KOPT-K1 (cell line): ENCODE data around the gene ASPG.

Experiments
- H3K27ac ChIP-seq: fragments of 200-600 bp; sonication (generic); 2 replicates; pipeline ENCODE4 v1.5.1; 2016; ENCODE audit warnings: antibody characterized with exemption, mild to moderate bottlenecking, low read depth, low read length; ENCODE audit not compliant: poor library complexity, severe bottlenecking
- H3K36me3 ChIP-seq: fragments of 200-600 bp; sonication (generic); 2 replicates; pipeline ENCODE4 v1.5.1; 2017; ENCODE audit warnings: antibody characterized with exemption, mild to moderate bottlenecking, low read length, moderate library complexity; ENCODE audit not compliant: insufficient read depth
- H3K9me3 ChIP-seq: fragments of 200-600 bp; sonication (generic); 2 replicates; pipeline ENCODE4 v1.5.1; 2017; ENCODE audit warnings: antibody characterized with exemption, low read length, mild to moderate bottlenecking; ENCODE audit not compliant: insufficient read depth, poor library complexity, severe bottlenecking

ASPG gene

DNA sequence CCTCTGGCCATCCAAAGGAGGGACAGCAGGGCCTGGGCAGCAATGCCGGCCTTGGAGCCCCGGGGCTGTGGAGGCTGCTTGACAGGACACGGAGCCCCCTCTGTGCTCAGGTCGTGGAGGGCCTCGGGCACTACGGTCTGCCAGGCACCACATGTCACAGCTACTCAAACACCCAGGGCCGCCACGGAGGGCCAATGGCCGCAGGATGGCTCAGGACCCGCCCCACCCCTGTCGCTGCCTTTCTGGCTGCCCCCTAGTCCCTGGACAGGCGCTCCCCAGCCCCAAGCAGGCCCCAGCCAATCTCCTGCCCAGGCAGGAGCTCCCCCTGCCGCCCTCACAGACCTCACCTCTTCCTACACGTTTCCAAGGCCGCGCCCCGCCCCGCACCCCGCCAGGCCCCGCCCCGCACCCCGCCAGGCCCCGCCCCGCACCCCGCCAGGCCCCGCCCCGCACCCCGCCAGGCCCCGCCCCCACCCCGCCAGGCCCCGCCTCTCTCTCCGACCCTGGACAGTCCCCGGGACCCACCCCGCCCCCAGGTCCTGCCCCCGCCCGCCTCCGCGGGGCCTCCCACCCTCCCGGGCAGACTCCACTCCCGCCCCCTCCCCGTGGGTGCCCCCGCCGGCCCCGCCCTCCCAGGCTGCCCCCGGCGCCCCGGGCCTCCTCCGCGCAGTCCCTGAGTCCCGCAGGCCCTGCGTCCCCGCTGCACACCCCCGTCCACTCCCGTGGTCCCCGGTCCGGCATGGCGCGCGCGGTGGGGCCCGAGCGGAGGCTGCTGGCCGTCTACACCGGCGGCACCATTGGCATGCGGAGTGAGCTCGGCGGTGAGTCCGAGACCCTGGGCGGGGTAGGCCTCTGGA lies at the start of gene ASPG:
Gene ASPG (plus strand): TSS at position 669 of the 857 bp plus-strand sequence. CDS start 71 bp downstream, at position 740.
- no peak within 1 kb of the TSS for H3K27ac ChIP-seq
- no peaks in the 10 kb centered on the region for H3K36me3 ChIP-seq
- no peaks in the 10 kb centered on the region for H3K9me3 ChIP-seq

DNA sequence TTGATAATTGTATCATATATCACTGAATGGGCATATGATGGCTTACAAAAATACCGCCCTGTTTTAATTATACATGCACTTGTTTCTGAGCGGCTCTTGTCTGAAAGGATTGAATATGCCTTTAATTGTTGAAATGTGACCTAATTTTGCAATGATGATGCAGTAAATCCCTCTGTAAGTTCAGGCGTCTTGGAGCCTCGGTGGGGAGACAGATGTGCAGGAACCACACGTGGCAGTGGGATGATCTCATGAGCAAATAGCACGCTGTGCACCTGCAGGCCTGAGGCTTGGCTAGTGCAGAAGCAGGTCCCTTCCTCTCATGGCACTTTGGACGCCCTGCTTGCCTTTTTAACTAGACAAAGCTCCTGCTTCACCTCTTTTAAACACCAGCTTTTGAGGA lies 49.3 kb upstream of the ASPG start:
- Histone ChIP-seq H3K36me3 (no peaks in the 10 kb centered on the region), H3K9me3 (no peaks in the 10 kb centered on the region), H3K27ac (no peak overlapping the region)

DNA sequence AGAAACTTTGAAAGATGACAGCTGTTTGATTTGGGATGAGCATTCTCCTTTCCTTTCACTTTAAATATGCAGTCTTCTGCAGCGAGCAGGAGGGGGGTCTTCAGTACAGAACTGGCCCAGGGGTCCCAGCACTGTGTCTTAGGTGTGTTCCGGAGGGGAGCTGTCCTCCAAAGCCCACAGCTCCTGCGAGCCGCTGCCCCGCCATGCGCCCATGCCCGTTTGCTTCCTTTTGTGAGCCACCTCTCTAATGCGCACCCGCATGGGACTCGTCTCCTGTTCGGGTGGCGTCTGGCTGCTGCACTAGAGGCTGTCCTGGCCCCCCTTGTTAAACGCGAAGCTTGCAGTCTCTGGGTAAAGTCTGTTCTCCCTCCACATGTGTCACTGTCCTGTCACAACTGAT lies 48.4 kb upstream of the ASPG start:
- Histone ChIP-seq H3K9me3 (no peaks in the 10 kb centered on the region), H3K36me3 (no peaks in the 10 kb centered on the region), H3K27ac (no peak overlapping the region)

DNA sequence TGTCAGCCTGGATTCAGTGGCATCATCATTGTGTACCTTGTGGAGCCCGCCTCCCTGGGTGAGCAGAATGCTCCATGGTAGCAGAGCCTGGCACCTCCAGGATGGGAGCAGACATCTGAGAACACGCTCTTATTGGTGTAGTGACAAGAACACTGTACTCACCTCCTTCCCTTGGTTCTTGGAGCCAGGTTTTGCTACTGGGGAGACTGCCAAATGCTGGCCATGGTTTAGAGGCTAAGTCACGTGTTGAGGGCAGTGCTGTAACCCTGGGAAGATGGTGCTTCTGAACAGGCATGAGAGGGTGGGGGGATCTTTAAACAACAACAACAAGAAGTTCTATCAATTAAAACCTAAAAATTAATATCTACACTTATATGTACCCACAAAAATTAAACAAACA lies 47.6 kb upstream of the ASPG start:
- Histone ChIP-seq H3K9me3 (no peaks in the 10 kb centered on the region), H3K27ac (no peak overlapping the region), H3K36me3 (no peaks in the 10 kb centered on the region)

DNA sequence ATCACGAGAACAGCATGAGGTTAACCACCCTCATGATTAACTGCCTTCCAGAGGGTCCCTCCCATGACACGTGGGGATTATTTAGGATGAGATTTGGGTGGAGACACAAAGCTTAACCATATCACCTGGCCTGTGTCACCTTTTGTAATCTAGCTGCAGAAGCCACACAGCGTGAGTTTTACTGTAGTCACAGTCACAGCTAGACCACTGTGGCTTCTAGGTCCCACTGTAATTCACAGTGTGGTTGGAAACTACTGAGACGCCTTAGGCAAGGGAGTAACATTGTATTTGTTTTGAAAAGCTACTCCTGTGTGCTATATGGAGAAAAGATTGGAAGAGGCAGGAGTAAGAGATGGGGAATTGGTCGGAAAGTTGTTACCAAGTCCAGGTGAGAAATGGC lies 46.3 kb upstream of the ASPG start:
- Histone ChIP-seq H3K9me3 (no peaks in the 10 kb centered on the region), H3K36me3 (no peaks in the 10 kb centered on the region), H3K27ac (no peak overlapping the region)

DNA sequence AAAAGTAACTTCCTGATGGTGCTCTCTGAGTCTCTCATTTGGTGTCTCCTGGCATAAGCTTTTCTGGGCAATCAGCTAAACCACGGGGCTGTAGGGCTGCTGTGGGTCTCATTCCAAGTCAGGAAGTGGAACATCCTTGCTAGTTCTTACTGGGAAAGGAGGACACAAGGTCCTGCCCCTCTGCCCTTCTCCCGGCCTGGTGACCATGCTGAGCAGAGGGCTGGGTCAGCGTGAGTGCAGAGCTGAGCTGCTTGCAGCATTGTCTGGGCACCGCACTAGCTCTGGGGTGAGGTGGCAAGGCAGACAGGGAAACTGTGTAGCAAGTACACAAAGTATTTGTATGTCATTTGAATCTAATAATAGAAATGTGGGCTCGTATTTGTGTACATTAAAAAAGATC lies 45.0 kb upstream of the ASPG start:
- peak overlapping the region; percentile 47 for H3K27ac ChIP-seq
- no peaks in the 10 kb centered on the region for H3K9me3 ChIP-seq
- H3K36me3 ChIP-seq, result no peaks in the 10 kb centered on the region

DNA sequence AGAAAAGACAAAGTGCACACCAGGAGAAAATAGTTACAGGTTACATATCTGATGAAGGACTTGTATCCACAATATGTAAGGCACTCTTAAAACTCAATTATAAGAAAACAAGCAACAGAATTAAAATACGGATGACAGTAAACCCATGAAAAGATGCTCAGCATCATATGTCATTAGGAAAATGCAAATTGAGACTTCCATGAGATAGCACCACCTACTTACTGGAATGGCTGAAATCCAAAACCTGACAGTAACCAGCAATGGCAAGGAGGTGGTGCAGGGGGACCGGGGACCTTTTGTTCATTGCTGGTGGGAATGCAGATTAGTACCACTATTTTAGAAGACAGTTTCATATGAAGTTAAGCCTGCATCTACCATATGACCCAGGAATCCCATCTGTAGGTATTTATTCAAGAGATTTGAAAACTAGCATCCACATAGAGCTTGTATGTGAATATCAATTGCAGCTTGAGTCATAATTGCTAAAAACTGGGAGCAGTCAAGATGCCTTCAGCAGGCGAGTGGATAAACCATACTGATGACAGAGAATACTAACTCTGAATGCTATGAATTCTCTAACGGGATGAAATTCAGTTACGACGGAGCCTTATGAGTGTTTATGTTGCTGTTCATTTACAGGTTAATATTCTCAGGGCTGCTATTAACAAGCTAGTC lies 43.9 kb upstream of the ASPG start:
- H3K27ac ChIP-seq, result no peak overlapping the region
- H3K9me3 ChIP-seq, result no peaks in the 10 kb centered on the region
- H3K36me3 ChIP-seq, result no peaks in the 10 kb centered on the region

DNA sequence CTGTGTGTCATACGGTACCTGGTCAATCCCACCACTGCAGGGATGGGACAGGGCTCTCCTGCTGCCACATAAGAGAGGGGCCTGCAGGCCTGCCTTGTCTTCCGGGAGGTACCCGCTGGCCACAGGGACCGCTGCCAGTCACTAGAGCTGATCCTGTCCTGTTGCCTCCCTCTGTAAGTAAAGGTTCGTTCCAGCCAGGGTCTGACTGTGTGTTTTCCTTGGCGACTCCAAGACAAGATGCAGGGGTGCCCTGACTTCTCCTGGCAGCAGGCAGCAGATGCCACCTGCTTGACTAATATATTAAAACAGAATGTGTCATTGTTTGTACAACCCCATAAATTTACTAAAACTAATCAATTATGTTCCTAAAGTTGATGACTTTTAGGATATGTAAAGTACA lies 41.5 kb upstream of the ASPG start:
- H3K9me3 ChIP-seq, result no peaks in the 10 kb centered on the region
- no peak overlapping the region for H3K27ac ChIP-seq
- H3K36me3 ChIP-seq, result no peaks in the 10 kb centered on the region

DNA sequence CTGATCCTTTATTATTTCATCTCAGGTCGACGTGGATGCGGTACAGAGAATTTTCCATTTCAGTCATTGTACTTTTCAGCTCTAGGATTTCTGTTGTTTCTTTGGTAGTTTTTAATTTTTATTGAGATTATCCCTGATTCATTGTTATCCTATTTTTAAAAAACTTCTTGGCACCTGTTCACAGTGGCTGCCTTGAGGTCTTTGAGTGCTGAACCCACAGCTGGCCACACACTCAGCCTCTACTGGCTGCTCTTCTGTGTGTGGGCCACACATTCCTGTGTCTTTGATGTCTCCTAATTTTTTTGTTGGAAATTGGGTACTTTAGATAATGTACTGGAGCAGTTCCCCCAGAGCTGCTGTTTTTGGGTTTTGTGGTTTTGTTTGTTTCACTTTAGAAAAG lies 37.7 kb upstream of the ASPG start:
- H3K36me3 ChIP-seq, result no peaks in the 10 kb centered on the region
- no peaks in the 10 kb centered on the region for H3K9me3 ChIP-seq
- no peak overlapping the region for H3K27ac ChIP-seq

DNA sequence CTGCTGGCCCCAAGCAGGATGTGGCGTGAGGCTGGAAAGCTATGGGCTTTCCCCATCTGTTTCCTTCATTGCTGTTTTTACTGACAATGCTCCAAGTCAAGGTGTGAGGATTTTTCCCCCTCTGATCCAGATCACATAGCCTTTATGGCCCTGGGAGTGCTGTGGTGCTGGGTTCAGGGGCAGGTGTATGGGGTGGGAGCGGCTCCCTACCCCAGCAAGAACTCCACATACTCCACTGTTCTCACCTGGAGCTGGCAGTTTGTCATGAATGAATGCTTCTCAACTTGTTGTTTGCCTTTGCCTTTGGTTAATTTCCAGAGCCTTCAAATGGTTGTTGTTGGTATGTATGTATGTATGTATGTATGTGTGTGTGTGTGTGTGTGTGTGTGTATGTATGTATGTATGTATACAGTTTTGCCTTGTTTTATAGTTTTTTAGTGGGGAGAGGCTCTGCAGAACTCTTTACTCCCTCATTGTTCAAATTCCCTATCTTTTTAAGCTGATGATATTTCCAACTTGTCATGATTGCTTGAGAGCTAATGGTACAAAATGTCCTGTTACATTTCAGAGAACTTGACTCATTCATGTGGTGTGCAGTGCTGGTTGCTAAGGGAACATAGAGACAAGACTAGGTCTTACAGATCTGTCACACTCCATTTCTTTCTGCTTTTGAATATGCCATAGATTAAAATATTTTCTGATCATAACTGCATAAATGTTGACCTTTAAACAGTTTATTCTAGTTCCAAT lies 36.6 kb upstream of the ASPG start:
- Histone ChIP-seq H3K36me3 (no peaks in the 10 kb centered on the region), H3K9me3 (no peaks in the 10 kb centered on the region), H3K27ac (no peak overlapping the region)

DNA sequence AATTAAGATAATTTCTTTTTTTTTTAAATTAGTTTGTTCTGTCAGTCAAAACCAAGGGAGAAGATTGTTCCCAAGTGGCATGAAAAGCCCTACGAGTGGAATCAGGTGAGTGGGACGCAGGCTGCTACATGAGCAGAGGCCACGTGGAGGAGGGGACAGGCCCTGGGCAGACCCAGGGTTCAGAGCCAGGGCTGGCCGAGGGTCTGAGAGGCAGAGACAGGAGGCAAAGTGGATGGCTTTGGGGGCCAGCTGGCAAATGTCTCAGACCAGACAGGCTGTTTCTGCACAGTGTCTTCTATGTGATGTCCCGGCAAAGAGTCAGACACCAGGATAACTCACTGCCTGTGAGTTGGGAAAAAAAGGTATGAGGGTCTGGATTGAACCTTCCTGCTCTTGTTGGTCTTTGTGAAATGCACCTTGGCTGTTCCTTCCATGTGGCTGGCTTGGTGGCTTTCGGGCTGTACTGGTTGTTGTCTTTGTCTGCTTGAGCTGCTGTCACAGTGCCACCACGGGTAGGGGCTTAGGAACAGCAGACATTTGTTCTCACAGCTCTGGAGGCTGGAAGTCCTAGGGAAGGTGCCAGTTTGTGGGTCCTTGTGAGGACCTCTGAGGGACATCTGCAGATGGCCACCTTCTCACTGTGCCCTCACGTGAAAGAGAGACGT lies 35.8 kb upstream of the ASPG start:
- Histone ChIP-seq H3K36me3 (no peaks in the 10 kb centered on the region), H3K9me3 (no peaks in the 10 kb centered on the region), H3K27ac (no peak overlapping the region)

DNA sequence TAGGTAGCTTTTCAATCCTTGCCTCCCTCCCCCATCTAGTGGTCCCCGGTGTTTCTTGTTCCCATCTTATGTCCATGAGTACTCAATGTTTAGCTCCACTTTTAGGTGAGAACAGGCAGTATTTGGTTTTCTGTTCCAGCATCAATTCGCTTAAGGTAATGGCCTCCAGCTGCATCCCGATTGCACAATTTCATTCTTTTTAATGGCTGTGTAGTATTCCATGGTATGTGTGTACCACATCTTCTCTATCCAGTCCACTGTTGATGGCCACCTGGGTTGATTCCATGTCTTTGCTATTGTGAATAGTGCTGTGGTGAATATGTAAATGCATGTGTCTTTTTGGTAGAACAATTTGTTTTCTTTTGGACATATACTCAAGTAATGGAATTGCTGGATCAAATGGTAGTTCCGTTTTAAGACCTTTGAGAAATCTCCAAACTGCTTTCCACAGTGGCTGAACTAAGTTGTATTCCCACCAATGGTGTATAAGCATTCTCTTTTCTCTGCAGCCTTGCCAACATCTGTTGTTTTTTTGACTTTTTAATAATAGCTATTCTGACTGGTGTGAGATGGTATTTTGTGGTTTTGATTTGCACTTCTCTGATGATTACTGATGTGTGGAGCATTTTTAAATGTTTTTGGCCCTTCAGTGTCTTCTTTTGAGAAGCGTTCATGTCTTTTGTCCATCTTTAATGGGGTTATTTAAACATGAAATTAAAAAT lies 34.2 kb upstream of the ASPG start:
- H3K9me3 ChIP-seq, result no peaks in the 10 kb centered on the region
- H3K27ac ChIP-seq, result no peak overlapping the region
- no peaks in the 10 kb centered on the region for H3K36me3 ChIP-seq

DNA sequence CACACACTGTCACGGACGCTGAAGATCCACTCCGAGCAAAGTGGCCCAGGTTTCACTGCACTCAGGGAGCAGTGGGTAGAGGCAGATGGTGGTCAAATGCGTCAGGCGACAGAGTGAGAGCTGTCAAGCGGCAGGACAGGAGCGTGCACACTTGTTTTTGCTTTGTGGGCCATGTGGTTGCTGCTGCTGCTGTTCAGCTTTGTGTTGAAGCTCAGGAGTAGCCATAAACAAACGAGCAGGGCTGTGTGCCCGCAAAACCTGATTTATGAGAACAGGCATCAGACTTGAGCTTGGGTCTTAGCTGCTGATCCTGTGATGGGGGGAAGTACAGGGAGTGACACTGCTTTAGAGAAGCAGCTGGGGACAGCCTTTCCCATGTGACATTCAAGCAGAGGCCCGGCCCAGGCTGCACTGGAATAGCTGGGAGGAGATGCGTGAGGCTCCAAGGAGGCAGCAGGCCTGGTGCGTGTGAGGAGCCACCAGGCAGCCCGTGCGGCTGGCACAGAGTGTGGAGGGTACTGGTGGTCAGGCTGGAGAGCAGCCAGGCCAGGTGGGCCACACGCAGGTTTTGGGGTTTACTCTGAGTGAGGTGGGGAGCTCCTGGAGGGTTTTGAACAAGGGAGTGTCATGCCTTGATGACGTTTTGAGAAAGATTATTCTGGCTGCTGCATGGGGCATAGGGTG lies 31.1 kb upstream of the ASPG start:
- no peaks in the 10 kb centered on the region for H3K36me3 ChIP-seq
- no peak overlapping the region for H3K27ac ChIP-seq
- H3K9me3 ChIP-seq, result no peaks in the 10 kb centered on the region

DNA sequence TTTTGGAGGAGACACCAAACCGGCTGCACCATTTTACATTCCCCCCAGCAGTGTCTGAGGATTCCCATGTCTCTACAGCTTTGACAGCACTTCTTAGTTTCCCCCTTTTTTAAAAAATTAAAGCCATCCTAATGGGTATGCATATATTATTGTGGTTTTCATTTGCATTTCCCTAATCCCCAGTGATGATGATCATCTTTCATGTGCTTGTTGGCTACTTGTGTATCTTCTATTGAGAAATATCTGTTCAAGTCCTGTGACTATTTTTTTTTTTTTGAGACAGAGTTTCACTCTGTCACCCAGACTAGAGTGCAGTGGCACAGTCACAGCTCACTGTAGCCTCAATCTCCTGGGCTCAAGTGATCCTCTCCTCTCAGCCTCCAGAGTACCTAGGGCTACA lies 23.2 kb upstream of the ASPG start:
- Histone ChIP-seq H3K9me3 (peaks cover 20% of the 10 kb centered on the region), H3K36me3 (no peaks in the 10 kb centered on the region), H3K27ac (no peak overlapping the region)
